ENCODE results near the gene PFKFB2. TPM values are rescaled to one million over a fixed set of nuclear protein-coding genes. Genes with fewer than 3 reads are reported as not detected.

The PFKFB2 gene
- total RNA-seq, 1 experiment from 2014 or later = 16.8 TPM

GRCh38 chr1:207031632-207032264 is 21.3 kb upstream of the PFKFB2 start (continued):
- TF ChIP-seq ELF4 (CRISPR knock-in tag; IDR thresholded peaks at IDR 0.05; ENCODE audit: low read depth) (no peak), NR1H2 (CRISPR knock-in tag; IDR thresholded peaks at IDR 0.05) (no peak), IRF2 (CRISPR knock-in tag; IDR thresholded peaks at IDR 0.05; ENCODE audit: borderline replicate concordance, low read depth) (no peak)

GRCh38 chr1:207032528-207033017 is 20.5 kb upstream of the PFKFB2 start, which contains the start of gene C1orf116:
TSS of gene C1orf116 (minus strand) at chr1:207032756. CDS start at chr1:207027598, 5,158 bp downstream.
- Mint-ChIP-seq H3K9me3 (no peaks in the 10 kb centered on the region), H3K27me3 (ENCODE audit: low read depth) (no peaks in the 10 kb centered on the region), H3K4me1 (peaks cover 49% of the 10 kb centered on the region), H3K36me3 (no peaks in the 10 kb centered on the region), H3K4me3 (peak within 1 kb of the TSS; percentile 48), H3K27ac (peak within 1 kb of the TSS; percentile 88)
- CTCF ChIA-PET = interaction anchor here (0.5 to 3.2 kb wide), 24 partner anchors 8 to 420 kb away, joined by 3 to 22 read pairs (median 4); partner anchors contain the start of genes CD55, DYRK3, EIF2D and PFKFB2
- POLR2A ChIA-PET = interaction anchor here (1.0 to 2.2 kb wide), 5 partner anchors 8 to 289 kb away, joined by 3 to 22 read pairs (median 5); partner anchors contain the start of genes CD55 and PFKFB2
- DNase-seq (ENCODE audit: low spot score) (peak; percentile 70), ATAC-seq (peak; percentile 100)
- TF ChIP-seq TP53 (CRISPR knock-in tag; IDR thresholded peaks at IDR 0.05) (no peak), NR3C1 (CRISPR knock-in tag; conservative IDR thresholded peaks at IDR 0.05; ENCODE audit: low read depth) (no peak), EMX1 (CRISPR knock-in tag; IDR thresholded peaks at IDR 0.05) (no peak), PRRX2 (CRISPR knock-in tag; IDR thresholded peaks at IDR 0.05) (no peak), ZNF423 (CRISPR knock-in tag; IDR thresholded peaks at IDR 0.05) (no peak), FOXK1 (CRISPR knock-in tag; IDR thresholded peaks at IDR 0.05) (no peak), CREB1 (CRISPR knock-in tag; IDR thresholded peaks at IDR 0.05) (no peak), ZNF671 (CRISPR knock-in tag; IDR thresholded peaks at IDR 0.05) (no peak), TEAD4 (CRISPR knock-in tag; IDR thresholded peaks at IDR 0.05) (no peak), ATF6 (CRISPR knock-in tag; IDR thresholded peaks at IDR 0.05) (no peak), SMAD4 (CRISPR knock-in tag; IDR thresholded peaks at IDR 0.05) (no peak), ZMAT4 (CRISPR knock-in tag; IDR thresholded peaks at IDR 0.05) (no peak), MXD4 (CRISPR knock-in tag; IDR thresholded peaks at IDR 0.05; ENCODE audit: borderline replicate concordance) (no peak)
- TF ChIP-seq, protein P1, sequence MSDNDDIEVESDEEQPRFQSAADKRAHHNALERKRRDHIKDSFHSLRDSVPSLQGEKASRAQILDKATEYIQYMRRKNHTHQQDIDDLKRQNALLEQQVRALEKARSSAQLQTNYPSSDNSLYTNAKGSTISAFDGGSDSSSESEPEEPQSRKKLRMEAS (CRISPR knock-in tag; IDR thresholded peaks at IDR 0.05) = no peak
- TF ChIP-seq, protein P2, sequence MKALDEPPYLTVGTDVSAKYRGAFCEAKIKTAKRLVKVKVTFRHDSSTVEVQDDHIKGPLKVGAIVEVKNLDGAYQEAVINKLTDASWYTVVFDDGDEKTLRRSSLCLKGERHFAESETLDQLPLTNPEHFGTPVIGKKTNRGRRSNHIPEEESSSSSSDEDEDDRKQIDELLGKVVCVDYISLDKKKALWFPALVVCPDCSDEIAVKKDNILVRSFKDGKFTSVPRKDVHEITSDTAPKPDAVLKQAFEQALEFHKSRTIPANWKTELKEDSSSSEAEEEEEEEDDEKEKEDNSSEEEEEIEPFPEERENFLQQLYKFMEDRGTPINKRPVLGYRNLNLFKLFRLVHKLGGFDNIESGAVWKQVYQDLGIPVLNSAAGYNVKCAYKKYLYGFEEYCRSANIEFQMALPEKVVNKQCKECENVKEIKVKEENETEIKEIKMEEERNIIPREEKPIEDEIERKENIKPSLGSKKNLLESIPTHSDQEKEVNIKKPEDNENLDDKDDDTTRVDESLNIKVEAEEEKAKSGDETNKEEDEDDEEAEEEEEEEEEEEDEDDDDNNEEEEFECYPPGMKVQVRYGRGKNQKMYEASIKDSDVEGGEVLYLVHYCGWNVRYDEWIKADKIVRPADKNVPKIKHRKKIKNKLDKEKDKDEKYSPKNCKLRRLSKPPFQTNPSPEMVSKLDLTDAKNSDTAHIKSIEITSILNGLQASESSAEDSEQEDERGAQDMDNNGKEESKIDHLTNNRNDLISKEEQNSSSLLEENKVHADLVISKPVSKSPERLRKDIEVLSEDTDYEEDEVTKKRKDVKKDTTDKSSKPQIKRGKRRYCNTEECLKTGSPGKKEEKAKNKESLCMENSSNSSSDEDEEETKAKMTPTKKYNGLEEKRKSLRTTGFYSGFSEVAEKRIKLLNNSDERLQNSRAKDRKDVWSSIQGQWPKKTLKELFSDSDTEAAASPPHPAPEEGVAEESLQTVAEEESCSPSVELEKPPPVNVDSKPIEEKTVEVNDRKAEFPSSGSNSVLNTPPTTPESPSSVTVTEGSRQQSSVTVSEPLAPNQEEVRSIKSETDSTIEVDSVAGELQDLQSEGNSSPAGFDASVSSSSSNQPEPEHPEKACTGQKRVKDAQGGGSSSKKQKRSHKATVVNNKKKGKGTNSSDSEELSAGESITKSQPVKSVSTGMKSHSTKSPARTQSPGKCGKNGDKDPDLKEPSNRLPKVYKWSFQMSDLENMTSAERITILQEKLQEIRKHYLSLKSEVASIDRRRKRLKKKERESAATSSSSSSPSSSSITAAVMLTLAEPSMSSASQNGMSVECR (CRISPR knock-in tag; IDR thresholded peaks at IDR 0.05; ENCODE audit: borderline replicate concordance) = no peak
- TF ChIP-seq, protein P3, sequence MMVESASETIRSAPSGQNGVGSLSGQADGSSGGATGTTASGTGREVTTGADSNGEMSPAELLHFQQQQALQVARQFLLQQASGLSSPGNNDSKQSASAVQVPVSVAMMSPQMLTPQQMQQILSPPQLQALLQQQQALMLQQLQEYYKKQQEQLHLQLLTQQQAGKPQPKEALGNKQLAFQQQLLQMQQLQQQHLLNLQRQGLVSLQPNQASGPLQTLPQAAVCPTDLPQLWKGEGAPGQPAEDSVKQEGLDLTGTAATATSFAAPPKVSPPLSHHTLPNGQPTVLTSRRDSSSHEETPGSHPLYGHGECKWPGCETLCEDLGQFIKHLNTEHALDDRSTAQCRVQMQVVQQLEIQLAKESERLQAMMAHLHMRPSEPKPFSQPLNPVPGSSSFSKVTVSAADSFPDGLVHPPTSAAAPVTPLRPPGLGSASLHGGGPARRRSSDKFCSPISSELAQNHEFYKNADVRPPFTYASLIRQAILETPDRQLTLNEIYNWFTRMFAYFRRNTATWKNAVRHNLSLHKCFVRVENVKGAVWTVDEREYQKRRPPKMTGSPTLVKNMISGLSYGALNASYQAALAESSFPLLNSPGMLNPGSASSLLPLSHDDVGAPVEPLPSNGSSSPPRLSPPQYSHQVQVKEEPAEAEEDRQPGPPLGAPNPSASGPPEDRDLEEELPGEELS (CRISPR knock-in tag; IDR thresholded peaks at IDR 0.05) = no peak
- TF ChIP-seq, protein P4, sequence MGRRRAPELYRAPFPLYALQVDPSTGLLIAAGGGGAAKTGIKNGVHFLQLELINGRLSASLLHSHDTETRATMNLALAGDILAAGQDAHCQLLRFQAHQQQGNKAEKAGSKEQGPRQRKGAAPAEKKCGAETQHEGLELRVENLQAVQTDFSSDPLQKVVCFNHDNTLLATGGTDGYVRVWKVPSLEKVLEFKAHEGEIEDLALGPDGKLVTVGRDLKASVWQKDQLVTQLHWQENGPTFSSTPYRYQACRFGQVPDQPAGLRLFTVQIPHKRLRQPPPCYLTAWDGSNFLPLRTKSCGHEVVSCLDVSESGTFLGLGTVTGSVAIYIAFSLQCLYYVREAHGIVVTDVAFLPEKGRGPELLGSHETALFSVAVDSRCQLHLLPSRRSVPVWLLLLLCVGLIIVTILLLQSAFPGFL (CRISPR knock-in tag; IDR thresholded peaks at IDR 0.05; ENCODE audit: borderline replicate concordance) = no peak
- TF ChIP-seq, protein P5, sequence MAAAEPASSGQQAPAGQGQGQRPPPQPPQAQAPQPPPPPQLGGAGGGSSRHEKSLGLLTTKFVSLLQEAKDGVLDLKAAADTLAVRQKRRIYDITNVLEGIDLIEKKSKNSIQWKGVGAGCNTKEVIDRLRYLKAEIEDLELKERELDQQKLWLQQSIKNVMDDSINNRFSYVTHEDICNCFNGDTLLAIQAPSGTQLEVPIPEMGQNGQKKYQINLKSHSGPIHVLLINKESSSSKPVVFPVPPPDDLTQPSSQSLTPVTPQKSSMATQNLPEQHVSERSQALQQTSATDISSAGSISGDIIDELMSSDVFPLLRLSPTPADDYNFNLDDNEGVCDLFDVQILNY (CRISPR knock-in tag; IDR thresholded peaks at IDR 0.05) = no peak
- TF ChIP-seq, protein P6, sequence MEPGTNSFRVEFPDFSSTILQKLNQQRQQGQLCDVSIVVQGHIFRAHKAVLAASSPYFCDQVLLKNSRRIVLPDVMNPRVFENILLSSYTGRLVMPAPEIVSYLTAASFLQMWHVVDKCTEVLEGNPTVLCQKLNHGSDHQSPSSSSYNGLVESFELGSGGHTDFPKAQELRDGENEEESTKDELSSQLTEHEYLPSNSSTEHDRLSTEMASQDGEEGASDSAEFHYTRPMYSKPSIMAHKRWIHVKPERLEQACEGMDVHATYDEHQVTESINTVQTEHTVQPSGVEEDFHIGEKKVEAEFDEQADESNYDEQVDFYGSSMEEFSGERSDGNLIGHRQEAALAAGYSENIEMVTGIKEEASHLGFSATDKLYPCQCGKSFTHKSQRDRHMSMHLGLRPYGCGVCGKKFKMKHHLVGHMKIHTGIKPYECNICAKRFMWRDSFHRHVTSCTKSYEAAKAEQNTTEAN (CRISPR knock-in tag; IDR thresholded peaks at IDR 0.05) = no peak
- TF ChIP-seq, protein P7, sequence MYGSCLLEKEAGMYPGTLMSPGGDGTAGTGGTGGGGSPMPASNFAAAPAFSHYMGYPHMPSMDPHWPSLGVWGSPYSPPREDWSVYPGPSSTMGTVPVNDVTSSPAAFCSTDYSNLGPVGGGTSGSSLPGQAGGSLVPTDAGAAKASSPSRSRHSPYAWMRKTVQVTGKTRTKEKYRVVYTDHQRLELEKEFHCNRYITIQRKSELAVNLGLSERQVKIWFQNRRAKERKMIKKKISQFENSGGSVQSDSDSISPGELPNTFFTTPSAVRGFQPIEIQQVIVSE (CRISPR knock-in tag; IDR thresholded peaks at IDR 0.05; ENCODE audit: borderline replicate concordance) = no peak

Data from WTC11 (cell line).